HG03095 (cell line): ENCODE data around the gene FBXW8.

Experiments used
- ATAC-seq: cut with Tn5 transposase; IDR thresholded peaks from one replicate; pipeline ENCODE4 v1.9.1; 2021; ENCODE audit warnings: moderate library complexity; ENCODE audit not compliant: unreplicated experiment

Gene FBXW8

DNA sequence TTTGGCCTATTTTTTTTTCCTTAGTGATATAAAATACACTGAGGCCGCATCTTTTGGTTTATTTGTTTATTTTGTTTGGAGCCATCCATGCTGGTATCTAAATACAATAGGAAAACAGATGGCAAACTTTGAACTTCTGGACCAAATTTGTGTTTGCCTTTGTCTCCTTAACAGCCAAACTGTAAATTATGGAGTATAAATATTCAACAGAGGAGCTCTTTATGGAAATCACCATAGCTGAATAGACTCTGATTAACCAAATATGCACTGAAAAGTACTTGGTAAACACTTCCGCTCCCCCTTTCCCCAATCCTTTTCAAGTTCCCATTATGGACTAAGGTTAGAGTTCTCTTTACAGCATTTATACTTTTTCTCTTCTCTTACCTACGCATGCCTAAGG is 107.9 kb downstream of the FBXW8 start:
- ATAC-seq, result no peak

- ATAC-seq, result no peak
Measured at GRCh38 chr12:117019866-117020265, 109.1 kb downstream of the FBXW8 start.

DNA sequence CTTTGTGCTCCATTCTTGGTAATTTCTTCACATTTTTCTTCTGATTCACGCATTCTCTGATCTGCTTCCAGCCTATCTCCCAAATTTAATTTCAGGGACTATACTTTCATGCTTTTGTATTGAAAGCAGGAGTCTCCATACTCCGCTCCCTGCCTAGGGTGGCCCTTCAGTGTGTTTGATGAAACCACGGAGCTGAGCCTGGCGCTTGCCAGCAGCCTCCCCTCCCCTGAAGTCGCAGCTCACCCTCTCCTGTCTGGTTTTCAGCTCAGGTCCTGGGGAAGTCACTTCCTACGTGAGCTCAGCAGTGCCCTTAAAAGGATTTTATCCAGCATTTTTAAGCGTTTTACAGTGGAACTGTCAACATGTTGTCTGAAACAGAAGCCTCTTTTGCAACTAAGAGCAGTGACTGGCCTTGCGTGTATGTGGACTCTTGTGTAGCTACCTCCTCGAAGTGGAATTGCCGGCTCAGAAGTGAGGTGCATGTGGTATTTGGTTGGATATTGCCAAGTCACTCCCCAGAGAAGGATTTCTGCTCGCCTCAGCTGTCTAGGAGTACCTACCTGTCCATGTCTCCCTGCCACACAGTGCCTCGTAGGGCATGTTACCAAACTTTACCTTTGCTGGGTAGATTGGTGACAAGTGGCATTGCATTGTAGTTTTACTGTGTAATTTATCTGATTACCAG is 109.9 kb downstream of the FBXW8 start:
- no peak for ATAC-seq

DNA sequence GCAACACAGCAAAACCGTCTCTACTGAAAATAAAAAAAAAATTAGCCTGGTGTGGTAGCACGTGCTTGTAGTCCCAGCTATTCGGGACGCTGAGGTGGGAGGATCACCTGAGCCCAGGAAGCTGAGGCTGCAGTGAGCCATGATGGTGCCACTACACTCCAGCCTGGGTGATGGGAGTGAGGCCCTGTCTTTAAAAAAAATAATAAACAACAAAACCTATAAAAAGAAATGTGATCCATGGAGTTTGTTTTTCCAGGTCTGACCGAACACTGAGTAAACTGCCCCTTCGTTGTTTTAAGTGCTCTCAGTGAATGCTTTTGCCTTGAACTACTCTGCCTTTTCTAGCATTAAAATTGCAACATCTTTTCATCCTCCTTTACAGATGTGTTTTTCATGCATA is 111.7 kb downstream of the FBXW8 start:
- no peak for ATAC-seq

DNA sequence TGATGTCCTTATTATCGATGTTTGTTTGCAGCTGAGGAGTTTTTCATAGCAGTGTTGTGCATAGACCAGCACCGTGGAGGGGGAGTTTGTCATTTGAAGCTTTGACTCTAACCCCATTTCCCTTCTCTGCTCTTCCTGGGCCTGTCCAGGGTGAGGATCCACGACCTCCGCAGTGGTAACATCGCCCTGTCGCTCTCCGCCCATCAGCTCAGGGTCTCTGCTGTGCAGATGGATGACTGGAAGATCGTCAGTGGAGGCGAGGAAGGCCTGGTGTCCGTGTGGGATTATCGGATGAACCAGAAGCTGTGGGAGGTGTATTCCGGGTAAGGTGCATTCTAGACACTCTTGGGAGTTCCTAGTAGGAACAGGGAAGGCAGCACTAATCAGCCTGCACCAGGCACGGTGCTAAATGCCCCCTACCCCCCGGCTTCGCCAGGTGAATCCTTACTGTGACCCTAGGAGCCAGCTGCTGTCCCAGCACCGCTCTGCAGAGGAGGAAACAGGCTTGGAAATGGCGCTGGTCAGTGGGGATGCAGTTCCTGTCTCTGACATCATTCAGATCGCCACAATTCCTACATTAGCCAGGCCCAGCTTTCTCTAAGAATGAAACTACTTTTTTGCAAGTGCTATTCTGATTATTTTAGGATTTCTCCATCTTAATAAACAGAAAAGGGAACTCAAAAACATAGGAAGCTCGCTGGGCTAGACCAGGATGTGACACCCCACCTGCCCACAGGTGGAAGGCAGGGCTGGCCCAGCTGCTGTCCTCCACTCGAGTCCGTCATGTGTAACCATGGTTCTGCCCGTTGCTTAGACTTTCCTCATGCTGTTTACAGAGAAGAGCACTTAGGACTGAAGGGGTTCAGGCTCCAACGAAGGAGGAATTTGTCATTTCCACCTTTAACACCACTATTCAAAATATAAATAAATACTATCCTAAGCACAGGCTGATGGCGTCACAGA is 113.5 kb downstream of the FBXW8 start:
- no peak for ATAC-seq

DNA sequence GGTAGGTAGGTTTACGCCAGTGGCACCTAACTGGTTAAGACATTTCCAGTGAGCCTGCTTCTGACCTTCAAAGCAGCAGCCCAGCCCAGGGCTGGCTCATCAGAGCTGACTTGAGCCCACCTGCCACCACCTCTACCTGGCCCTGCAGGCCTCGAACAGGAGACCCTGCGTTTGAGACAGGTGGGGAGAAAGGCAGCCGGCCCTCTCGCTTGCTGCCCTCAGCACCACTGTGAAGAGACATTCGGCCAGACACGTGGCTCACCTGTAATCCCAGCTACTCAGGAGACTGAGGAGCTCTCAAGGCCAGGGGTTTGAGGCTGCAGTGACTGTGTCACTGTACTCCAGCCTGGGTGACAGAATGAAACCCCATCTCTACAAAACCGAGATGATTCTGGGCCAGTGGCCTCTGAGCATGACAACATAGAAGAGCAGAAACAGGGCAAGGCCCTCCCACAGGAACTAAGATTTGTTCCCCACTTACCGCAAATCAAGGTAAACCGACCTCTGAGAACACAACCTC is 114.3 kb downstream of the FBXW8 start:
- ATAC-seq, result no peak

GRCh38 chr12:117025481-117026151 is 114.9 kb downstream of the FBXW8 start:
- ATAC-seq, result no peak

DNA sequence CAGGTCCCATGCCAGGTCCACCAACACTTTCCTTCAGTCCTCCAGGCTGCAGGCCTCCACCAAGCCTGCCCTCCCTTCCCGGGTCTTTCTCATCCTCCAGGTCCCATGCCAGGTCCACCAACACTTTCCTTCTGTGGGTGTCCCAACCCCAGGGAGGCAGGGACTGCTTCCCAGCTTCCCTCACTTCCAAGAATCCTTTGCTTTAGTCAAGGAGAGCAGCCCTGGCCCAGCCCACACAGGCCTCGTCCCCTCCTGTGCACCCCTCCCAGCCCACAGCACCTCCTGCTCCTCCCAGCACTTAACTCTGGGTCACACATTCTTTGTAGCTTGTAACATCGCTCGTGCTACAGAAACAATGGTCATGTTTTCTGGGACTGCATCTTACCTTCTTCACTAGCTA is 115.6 kb downstream of the FBXW8 start:
- no peak for ATAC-seq

DNA sequence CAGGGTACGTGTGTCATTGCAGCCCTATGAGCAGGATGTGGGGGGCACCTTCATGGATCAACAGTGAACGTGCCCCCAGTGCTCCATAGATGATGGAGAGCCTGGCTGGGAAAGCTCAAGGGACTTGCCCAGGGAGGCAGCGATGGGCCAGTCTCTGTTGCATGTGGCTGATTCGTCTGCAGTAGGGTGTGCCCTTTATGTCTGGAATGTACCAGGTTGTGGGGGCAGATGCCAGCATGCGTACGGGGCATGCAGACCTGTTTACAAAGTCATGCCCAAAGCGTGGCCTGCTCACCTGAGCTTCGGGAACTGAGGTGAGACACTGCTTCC is 116.1 kb downstream of the FBXW8 start:
- no peak for ATAC-seq

GRCh38 chr12:117027251-117028086 is 116.7 kb downstream of the FBXW8 start:
- no peak for ATAC-seq

- ATAC-seq, result no peak
Measured at GRCh38 chr12:117028254-117028653, 117.5 kb downstream of the FBXW8 start.

GRCh38 chr12:117030187-117030900 is 119.6 kb downstream of the FBXW8 start:
- no peak for ATAC-seq

DNA sequence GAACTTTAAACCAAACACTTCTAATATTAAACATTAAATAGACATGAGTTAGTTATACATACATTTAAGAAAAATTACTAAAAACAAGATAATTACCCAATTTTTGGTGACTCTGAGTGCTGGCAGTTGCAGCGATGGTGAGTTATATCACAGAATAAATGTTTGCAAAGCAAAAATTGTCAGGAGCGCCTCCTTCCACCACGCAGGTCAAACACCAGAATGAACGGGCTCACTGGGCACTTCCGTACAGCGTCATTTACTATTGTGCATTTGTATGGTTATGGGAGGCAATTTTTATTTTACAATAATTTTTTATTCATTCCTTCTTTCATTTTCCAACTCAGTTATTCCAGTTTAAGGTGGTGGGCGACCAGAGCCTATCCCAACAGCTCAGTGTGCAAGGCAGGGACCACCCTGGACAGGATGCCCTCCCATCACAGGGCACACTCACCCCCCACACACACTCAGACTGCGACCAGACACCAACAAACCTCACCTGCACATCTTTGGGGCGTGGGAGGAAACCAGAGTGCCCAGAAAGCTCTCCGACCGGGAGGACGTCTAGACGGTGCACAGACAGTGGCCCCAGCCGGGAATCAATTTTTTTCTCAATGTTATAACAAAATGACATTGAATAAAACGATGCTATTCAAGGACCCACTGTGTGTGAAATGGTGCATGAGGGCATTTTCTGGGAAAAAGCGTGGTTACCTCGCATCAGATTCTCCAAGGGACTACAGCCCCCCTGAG is 121.3 kb downstream of the FBXW8 start:
- ATAC-seq, result no peak

- ATAC-seq, result no peak
Measured at GRCh38 chr12:117032593-117033381, 122.0 kb downstream of the FBXW8 start.

- no peak for ATAC-seq
Measured at GRCh38 chr12:117033382-117034221, 122.9 kb downstream of the FBXW8 start.

DNA sequence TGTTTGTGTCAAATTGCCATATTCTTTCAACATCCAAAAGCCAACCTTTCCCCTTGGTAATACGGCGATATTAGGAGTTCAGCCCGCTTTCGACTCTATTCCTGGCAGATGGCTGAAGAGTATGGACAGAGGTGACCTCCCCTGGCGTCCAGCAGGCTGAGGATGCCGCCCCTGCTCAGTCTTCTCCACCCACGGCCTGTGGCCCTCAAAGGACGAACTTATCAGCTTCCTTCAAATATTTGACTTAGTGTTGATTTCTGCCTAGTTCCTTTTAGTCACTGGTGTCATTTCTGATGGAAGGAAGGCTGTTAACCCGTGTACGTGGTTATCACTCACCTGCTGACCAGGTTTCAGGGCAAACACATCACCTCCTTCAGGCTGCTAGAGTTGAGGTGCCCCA is 123.5 kb downstream of the FBXW8 start:
- no peak for ATAC-seq

DNA sequence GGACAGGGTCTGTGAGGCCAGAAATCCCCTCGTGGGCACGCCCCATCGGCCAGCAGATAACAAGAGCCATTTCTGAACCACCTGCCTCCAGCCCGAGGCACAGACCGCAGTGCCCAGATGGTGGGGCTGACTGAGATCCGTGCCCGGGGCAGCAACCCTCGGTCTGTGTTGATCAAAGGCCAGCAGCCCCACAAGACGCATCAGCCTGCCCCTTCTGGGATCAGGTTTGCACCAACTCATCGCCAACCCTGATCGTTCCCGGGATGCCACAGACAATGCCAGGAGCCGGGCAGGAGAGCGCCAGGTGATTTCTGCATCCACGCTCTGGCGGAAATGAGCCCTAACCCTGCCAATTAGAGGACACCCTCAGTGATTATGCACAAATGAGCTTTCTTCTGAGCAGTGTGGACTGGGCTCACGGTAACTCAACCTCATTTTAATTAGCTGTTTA is 124.0 kb downstream of the FBXW8 start:
- no peak for ATAC-seq

DNA sequence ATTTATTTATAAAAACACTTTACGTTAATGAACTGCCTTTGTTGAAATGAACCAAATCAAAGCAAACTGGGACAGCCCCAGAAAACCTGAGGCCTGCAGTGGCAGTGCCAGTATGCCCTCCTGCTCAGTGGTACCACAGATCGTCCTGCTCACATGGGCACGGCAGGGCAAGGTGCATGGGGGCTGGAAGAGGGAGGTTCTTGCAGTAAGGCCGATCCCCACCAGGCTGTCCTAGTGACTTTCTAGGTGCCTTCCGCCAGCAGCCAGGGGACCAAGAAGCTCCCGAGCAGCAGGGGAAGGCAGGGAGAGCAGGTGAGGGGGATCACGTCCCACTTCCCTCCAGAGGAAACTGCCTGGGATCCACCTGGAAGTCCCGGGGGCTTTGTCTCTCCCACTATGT is 124.5 kb downstream of the FBXW8 start:
- no peak for ATAC-seq
